RKO (cell line): ENCODE measurements around the gene SMARCA4.

Experiments used
- DNase-seq: peaks from one replicate; pipeline ENCODE4 v3.0.0-alpha.2; 2016; ENCODE audit warnings: low spot score

The SMARCA4 gene

GRCh38 chr19:11012507-11012906 lies 51.7 kb downstream of the SMARCA4 start:
- DNase-seq: no peak

GRCh38 chr19:11013771-11014170 lies 52.9 kb downstream of the SMARCA4 start:
- no peak for DNase-seq

- DNase-seq: no peak
These were observed 53.6 kb downstream of the SMARCA4 start for GRCh38 chr19:11014403-11014911.

- no peak for DNase-seq
These were observed 55.8 kb downstream of the SMARCA4 start for GRCh38 chr19:11016631-11017030.

GRCh38 chr19:11017275-11018035 lies 56.6 kb downstream of the SMARCA4 start:
- no peak for DNase-seq

GRCh38 chr19:11018179-11018578 lies 57.3 kb downstream of the SMARCA4 start:
- no peak for DNase-seq

- DNase-seq: no peak
These were observed 57.9 kb downstream of the SMARCA4 start for GRCh38 chr19:11018763-11019162.

- DNase-seq: no peak
These were observed 58.4 kb downstream of the SMARCA4 start for GRCh38 chr19:11019262-11019661.

GRCh38 chr19:11019824-11020223 lies 59.0 kb downstream of the SMARCA4 start:
- no peak for DNase-seq

- no peak for DNase-seq
These were observed 59.6 kb downstream of the SMARCA4 start for GRCh38 chr19:11020423-11020822.

GRCh38 chr19:11020982-11021759 lies 60.3 kb downstream of the SMARCA4 start:
- no peak for DNase-seq

GRCh38 chr19:11021760-11022144 lies 60.9 kb downstream of the SMARCA4 start:
- no peak for DNase-seq

GRCh38 chr19:11023016-11023415 lies 62.2 kb downstream of the SMARCA4 start:
- no peak for DNase-seq

GRCh38 chr19:11023710-11024109 lies 62.9 kb downstream of the SMARCA4 start:
- DNase-seq: no peak

- DNase-seq: no peak
These were observed 63.4 kb downstream of the SMARCA4 start for GRCh38 chr19:11024259-11024658.

- no peak for DNase-seq
These were observed 64.2 kb downstream of the SMARCA4 start for GRCh38 chr19:11025006-11025405.

GRCh38 chr19:11025445-11025844 lies 64.6 kb downstream of the SMARCA4 start:
- DNase-seq: no peak

- no peak for DNase-seq
These were observed 65.2 kb downstream of the SMARCA4 start for GRCh38 chr19:11025997-11026396.

- no peak for DNase-seq
These were observed 66.6 kb downstream of the SMARCA4 start for GRCh38 chr19:11027381-11027780.

- DNase-seq: no peak
These were observed 67.3 kb downstream of the SMARCA4 start for GRCh38 chr19:11028146-11028545.

- no peak for DNase-seq
These were observed 70.7 kb downstream of the SMARCA4 start for GRCh38 chr19:11031421-11032070.

- DNase-seq: no peak
These were observed 72.4 kb downstream of the SMARCA4 start for GRCh38 chr19:11033251-11033650.

- DNase-seq: no peak
These were observed 72.9 kb downstream of the SMARCA4 start for GRCh38 chr19:11033763-11034162.
